SJCRH30 (cell line): ENCODE data around the gene FIBP. TPM values are rescaled to one million over a fixed set of nuclear protein-coding genes. Genes with fewer than 3 reads are reported as not detected.

ENCODE experiments used
- DNase-seq, 2 experiments: peaks; one replicate each; pipeline ENCODE4 v3.0.0-alpha.2; 2015 to 2020
- H3K27ac ChIP-seq: fragments of 250-450 bp; sonication (Bioruptor Pico); 2 replicates; pipeline ENCODE4 v1.5.1; 2020; ENCODE audit warnings: mild to moderate bottlenecking, moderate library complexity
- H3K27me3 ChIP-seq: fragments of 250-450 bp; sonication (Bioruptor Pico); 2 replicates; pipeline ENCODE4 v1.5.1; 2020; ENCODE audit warnings: mild to moderate bottlenecking, moderate library complexity
- H3K36me3 ChIP-seq: fragments of 250-450 bp; sonication (Bioruptor Pico); 2 replicates; pipeline ENCODE4 v1.5.1; 2020; ENCODE audit warnings: mild to moderate bottlenecking, moderate library complexity
- H3K4me1 ChIP-seq: fragments of 250-450 bp; sonication (Bioruptor Pico); 2 replicates; pipeline ENCODE4 v1.5.1; 2020; ENCODE audit warnings: mild to moderate bottlenecking, moderate library complexity
- H3K4me3 ChIP-seq: fragments of 250-450 bp; sonication (Bioruptor Pico); 2 replicates; pipeline ENCODE4 v1.5.1; 2020; ENCODE audit warnings: mild to moderate bottlenecking, moderate library complexity
- H3K9me3 ChIP-seq: fragments of 250-450 bp; sonication (Bioruptor Pico); replicated peaks from 2 replicates; pipeline ENCODE4 v1.5.1; 2020; ENCODE audit warnings: mild to moderate bottlenecking, moderate library complexity
- total RNA-seq: library from RNA; depleted of rRNA; stranded (reverse); fragments of >200 nt; shearing (Covaris generic); gene quantifications from 2 replicates; pipeline ENCODE4 v1.2.3, GENCODE V29; 2014

Gene FIBP
- total RNA-seq, 1 experiment from 2014 or later: 64.3 TPM

DNA sequence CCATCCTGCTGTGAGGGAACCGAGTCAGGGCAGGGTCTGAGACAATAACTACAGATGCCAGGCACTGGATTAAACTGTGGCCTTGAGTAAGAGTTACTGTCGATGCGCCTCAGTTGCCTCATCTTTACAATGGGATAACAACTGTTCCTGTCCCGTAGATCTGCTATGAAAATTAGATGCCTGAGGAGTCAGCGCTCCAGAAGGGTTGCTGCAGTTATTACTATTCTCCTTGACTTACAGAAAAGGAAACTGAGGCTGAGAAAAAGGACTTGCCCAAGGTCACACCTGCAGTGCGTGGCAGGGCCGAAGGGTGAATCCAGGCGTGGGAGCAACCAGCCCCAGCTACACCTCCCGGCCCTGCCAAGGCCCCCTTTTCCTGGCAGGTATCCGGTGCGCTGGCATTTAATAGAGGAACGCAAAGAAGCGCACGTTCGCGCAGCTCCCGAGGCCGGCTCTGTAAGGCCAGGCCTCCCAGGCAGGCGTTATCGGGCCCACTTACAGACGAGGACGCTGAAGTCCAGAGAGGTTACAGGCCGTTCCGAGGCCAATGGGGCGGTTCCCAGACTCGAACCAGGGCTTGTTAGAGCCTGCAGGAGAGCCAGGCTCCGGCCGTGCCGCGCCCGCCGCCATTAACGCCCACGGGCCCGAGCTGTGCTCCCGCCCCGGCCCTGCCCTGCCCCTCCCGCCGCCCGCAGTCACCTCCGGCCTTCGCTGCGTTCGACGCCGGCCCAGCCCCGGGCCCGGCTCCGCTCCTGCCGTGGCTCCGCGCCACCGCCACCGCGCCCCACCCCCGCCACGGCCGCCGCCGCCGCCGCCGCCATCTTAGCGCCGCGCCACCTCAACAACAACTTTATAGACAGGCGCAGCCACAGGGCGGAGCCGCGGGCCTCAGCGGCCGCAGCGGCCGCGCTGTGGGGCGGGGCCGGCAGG, 30.2 kb upstream of the FIBP start, which contains the start of gene C11orf68:
C11orf68 (minus strand) TSS at position 852 of the 930 bp plus-strand sequence; CDS start at position 821, 31 bp downstream.
- Histone ChIP-seq H3K4me3 (peak within 1 kb of the TSS; percentile 87), H3K27me3 (no peaks in the 10 kb centered on the region), H3K36me3 (no peaks in the 10 kb centered on the region), H3K9me3 (no peaks in the 10 kb centered on the region), H3K4me1 (peaks cover 33% of the 10 kb centered on the region), H3K27ac (peak within 1 kb of the TSS; percentile 70)
- peak; percentile 51 to 52 for DNase-seq

DNA sequence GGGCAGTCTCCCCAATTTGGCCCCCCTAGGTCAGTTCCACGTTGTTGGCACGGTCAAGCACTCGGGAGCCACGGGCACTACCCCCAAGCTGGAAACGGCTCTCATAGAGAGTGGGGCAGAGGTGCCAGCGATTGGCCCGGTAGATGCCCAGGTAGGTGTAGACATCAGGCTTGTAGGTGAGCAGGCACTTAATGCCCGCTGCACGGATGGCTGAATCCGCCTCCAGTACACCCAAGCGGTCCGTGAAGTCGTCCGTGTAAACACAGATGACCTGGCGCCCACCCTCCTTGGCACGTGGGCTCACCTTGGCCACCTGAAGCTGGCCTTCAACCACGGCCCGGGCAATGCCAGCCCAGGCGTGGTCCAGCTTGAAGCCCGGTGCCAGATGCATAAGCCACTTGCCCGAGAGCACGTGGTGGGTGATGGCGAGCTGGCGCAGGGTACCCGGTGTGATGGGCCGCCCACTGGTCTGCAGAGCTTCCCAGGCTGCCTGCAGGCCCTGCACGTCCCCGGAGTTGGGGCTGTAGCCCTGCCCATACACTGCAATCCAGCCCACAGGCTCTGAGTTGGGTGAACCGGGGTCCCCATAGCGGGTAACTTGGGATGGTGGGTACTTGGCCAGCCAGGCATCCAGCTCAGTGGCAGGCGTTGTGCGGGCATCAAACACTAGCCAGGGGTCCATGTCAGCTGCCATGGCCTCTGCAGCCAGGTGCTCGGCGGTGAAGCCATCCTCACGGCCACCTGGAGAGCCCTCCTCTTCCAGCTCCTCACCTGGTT, 29.4 kb upstream of the FIBP start:
- H3K4me3 ChIP-seq: peak overlapping the region; percentile 87
- DNase-seq: no peak
- no peaks in the 10 kb centered on the region for H3K9me3 ChIP-seq
- no peaks in the 10 kb centered on the region for H3K36me3 ChIP-seq
- H3K27ac ChIP-seq: no peak overlapping the region
- H3K4me1 ChIP-seq: peaks cover 41% of the 10 kb centered on the region
- H3K27me3 ChIP-seq: no peaks in the 10 kb centered on the region

DNA sequence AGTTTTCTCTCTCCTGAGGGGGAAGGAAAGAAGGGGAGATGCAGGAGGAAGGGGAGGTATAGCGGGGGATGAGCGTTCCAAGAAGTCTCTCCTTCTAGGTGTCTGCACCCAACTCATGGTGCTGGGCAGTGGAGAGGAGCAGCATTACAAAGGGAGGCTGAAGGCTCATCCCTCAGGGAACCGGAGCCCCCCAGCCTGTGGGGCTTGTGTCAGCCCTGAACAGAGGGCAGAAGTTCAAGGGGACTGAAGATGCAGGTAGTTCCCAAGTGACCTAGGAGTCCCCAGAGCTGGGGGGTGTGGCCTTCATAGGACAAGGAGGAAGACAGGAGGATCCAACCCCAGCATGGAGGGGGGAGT, 28.8 kb upstream of the FIBP start:
- Histone ChIP-seq H3K4me3 (no peak overlapping the region), H3K4me1 (peaks cover 47% of the 10 kb centered on the region), H3K9me3 (no peaks in the 10 kb centered on the region), H3K27ac (no peak overlapping the region), H3K36me3 (no peaks in the 10 kb centered on the region), H3K27me3 (no peaks in the 10 kb centered on the region)
- no peak for DNase-seq

DNA sequence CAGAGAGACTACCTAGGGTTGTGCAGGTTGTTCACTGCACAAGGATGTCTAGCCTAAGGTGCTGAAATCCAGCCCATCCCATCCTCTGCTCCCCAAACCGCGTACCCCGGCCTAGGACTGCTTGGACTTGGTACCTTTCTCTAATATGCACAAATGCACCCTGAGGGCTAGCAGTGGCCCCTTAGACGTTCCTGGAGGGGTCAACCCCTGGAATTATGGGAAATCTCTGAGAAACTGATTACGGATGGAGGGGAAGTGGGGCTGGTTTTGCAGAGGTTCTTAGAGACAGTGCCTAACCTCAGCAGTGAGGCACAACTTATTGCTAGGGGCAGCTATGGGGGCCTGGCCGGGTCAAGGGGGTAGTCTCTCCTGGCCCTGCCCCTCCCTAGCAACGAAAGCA, 28.1 kb upstream of the FIBP start:
- H3K9me3 ChIP-seq: no peaks in the 10 kb centered on the region
- H3K27ac ChIP-seq: peak overlapping the region; percentile 71
- no peak for DNase-seq
- H3K4me1 ChIP-seq: peaks cover 53% of the 10 kb centered on the region
- H3K27me3 ChIP-seq: no peaks in the 10 kb centered on the region
- no peak overlapping the region; the same call in 1 of the 2 replicates for H3K4me3 ChIP-seq
- H3K36me3 ChIP-seq: no peaks in the 10 kb centered on the region

DNA sequence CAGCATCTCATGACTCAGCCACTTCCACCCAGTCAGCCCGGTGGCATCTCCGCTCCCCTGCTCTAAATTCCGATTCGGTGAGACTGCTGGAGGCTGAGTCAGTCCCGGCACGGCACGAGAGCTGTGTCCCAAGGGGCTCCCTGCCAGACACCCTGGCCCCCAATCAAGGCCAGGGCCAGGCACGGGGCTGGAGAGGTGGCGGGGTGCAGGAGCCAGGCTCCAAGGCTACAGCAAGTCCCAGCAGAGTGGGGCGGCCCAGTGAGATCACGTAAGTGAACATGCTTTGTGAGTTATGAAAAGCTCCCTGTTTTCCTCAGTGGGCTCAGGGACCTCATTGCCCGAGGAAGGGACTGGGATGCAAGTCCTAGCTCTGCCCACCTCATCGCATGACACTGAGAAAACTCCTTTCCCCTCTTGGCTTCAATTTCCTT, 27.6 kb upstream of the FIBP start:
- H3K27me3 ChIP-seq: no peaks in the 10 kb centered on the region
- peak; percentile 81 to 91 for DNase-seq
- H3K4me1 ChIP-seq: peaks cover 56% of the 10 kb centered on the region
- peak overlapping the region; percentile 71 for H3K27ac ChIP-seq
- no peaks in the 10 kb centered on the region for H3K36me3 ChIP-seq
- peak overlapping the region; percentile 16 for H3K4me3 ChIP-seq
- no peaks in the 10 kb centered on the region for H3K9me3 ChIP-seq

DNA sequence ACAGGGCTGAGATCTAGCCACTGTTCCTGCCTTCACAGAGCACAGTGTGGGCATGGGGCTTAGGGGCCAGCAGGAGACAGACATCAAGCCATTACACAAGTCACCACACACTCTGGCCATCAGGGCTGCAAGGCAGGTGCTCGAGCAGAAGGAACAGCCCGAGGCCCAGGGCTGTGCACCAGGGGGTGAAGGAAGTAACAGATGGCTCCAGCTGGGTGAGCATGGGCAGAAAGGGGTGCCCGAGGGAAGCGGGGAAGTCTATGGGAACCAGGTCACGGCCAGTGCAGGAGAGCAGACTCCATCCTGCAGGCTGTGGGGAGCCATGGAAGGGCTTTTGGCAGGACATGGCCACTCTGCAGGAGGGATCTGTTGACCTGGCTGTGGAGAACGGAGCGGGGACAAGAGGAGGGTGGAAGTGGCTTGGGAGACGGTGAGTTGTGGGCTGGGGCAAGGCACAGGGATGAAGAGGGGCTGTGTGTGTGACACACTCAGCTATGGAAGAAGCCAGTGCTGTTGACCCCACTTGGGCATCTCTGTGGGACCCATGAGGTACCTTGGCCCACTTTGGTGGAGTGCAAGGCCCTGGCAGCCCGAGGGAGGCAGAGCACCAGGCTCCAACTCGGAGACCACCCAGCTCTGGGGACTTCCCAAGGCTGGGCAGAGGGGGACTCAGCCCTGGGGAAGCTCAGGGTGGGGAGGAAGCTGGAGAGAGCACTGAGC, 27.0 kb upstream of the FIBP start:
- Histone ChIP-seq H3K36me3 (no peaks in the 10 kb centered on the region), H3K4me3 (no peak overlapping the region), H3K9me3 (no peaks in the 10 kb centered on the region), H3K4me1 (peaks cover 56% of the 10 kb centered on the region), H3K27me3 (no peaks in the 10 kb centered on the region), H3K27ac (peak overlapping the region; percentile 71)
- DNase-seq: peak; percentile 54 to 63

DNA sequence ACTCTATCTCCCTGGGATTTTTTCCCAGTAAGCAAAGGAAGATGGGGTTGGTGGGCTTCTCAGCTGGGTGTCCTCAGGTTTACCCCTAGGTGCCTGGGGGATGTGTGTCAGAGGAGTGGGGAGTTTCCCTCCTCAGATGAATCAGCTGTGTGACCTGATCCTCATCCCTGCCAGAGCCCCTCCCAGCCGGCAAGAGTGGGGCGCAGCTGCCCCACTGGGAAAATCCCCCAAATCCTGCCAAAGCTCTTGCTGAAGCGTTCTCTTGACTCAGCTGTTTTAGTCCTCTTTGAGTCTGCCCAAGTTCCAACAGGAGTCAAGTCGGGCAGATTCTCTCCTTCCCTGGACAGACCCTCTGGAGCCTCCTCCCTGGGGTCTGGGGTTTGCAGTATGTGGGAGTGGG, 24.6 kb upstream of the FIBP start:
- Histone ChIP-seq H3K27ac (peak overlapping the region; percentile 61), H3K4me1 (peaks cover 55% of the 10 kb centered on the region), H3K9me3 (no peaks in the 10 kb centered on the region), H3K36me3 (no peaks in the 10 kb centered on the region), H3K4me3 (no peak overlapping the region), H3K27me3 (no peaks in the 10 kb centered on the region)
- peak; percentile 76 to 79 for DNase-seq

DNA sequence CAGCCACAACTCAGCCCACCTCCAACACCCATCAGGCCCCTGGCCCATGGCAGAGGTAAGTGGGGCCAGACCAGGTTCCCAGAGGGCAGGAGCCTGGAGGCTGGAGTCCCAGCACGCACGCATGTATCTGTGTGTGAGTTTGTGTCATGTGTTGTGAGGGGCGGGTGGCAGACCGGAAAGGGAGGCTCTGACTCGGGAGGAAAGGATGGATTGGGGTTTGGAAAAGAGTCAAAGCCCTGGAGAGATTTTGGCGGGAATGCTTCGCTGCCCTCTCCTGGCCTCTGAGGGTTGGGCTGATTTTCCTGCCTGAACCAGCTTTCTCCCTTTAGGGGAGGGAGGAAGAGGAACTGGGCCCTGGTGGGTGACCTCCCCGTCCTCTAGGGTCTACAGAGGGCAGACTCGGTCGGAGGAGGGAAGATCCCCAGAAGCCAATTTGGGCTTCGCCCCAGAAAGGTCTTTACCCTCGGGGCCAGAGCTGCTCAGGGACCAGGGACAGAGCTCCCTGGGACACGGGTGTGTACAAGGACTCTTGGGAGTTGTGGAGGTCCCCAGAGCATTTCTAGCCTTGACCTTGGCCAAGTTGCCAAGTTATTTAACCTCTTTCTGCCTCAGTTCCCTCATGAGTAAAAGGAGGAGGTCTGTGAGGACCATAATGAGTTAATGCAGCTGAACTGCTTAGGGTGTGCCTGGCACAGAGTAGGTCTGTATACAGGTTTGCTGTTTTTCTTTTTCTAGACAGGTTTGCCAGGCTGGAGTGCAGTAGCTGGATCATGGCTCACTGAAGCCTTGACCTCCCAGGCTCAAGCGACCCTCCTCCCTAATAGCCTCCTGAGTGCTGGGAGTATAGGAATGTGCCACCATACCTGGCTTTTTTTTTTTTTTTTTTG, 23.7 kb upstream of the FIBP start:
- DNase-seq: peak; percentile 83 to 89
- peaks cover 51% of the 10 kb centered on the region for H3K4me1 ChIP-seq

DNA sequence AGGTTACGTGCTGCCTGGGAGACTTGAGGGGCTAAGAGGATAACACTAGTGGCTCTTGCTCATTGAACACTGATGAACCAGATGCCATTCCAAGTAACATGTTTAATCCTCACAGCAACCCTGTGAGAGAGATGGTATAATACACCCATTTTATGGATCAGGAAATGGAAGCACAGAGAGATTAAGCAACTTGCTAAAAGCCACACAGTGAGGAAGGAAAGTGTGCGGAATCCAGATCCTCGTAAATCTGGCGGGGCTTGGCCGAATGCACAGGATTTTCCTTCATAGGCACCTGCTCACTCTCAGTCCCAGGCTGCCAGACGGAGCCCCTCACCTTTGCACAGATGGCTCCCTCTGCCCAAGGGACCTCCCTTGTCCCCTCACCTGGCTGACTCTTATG, 19.6 kb upstream of the FIBP start:
- H3K27me3 ChIP-seq: no peaks in the 10 kb centered on the region
- H3K4me1 ChIP-seq: peaks cover 29% of the 10 kb centered on the region
- H3K27ac ChIP-seq: no peak overlapping the region
- H3K9me3 ChIP-seq: no peaks in the 10 kb centered on the region
- H3K4me3 ChIP-seq: no peak overlapping the region
- no peak for DNase-seq
- no peaks in the 10 kb centered on the region for H3K36me3 ChIP-seq

More for the DNA sequence above, 23.7 kb upstream of the FIBP start:
- no peaks in the 10 kb centered on the region for H3K27me3 ChIP-seq
- H3K4me3 ChIP-seq: 0 out of 2 replicates have a peak overlapping the region, but pooled peaks have one; percentile 12
- no peaks in the 10 kb centered on the region for H3K36me3 ChIP-seq
- peak overlapping the region; percentile 61 for H3K27ac ChIP-seq
- no peaks in the 10 kb centered on the region for H3K9me3 ChIP-seq

DNA sequence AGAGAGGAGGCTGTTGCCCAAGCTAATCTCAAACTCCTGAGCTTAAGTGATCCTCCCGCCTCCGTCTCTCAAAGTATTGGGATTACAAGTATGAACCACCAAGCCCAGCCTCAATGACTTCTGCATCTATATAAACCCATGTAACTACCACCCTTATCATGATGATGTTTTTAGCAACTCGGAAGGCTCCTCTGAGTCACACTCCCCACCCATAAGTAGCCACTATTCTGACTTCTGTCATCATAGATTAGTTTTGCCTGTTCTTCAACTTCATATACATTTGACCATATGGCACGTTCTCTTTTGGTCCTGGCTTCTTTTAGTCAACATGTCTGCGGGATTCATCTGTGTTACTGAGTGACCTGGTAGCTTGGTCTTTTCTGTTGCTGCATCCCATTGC, 18.3 kb upstream of the FIBP start:
- Histone ChIP-seq H3K36me3 (no peaks in the 10 kb centered on the region), H3K4me1 (peaks cover 29% of the 10 kb centered on the region), H3K27me3 (no peaks in the 10 kb centered on the region), H3K9me3 (no peaks in the 10 kb centered on the region), H3K4me3 (no peak overlapping the region), H3K27ac (no peak overlapping the region)
- DNase-seq: no peak

DNA sequence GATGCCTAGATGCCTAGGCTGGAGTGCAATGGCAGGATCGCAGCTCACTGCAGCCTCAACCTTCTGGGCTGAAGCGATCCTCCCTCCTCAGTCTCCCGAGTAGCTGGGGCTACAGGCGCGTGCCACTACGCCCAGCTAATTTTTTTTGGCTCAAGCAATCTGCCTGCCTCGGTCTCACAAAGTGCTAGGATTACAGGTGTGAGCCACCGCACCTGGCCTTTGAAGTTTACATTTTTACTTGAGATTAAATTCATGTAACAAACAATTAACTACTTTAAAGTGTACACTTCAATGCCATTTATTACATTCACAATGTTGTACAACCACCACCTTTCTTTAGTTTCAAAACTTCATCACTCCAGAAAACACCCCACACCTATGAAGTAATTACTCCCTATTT, 15.4 kb upstream of the FIBP start:
- no peak overlapping the region for H3K4me3 ChIP-seq
- H3K9me3 ChIP-seq: no peaks in the 10 kb centered on the region
- H3K36me3 ChIP-seq: no peaks in the 10 kb centered on the region
- peaks cover 4% of the 10 kb centered on the region; the same call in 1 of the 2 replicates for H3K27me3 ChIP-seq
- DNase-seq: no peak
- peaks cover 27% of the 10 kb centered on the region for H3K4me1 ChIP-seq
- H3K27ac ChIP-seq: peak overlapping the region; percentile 68

DNA sequence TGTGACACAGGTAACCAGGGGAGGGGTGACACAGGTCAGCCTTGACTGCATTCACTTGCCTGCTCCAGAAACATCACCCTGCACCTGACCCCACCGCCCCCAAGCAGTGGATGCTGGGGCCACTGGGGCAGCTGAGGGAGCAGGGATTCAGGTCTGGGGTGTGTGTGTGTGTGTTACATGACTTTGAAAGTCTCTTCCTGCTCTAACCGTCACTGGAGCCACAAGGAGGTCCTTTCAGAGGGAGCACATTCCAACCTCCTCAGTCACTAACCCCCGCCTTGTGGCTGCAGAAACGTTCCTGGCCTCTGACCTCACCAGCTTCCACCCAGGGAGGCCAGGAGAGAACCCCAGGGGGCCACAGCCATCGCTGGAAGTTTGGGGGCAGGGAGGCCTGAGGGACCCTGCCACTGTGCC, 14.8 kb upstream of the FIBP start:
- Histone ChIP-seq H3K27me3 (peaks cover 4% of the 10 kb centered on the region; the same call in 1 of the 2 replicates), H3K9me3 (no peaks in the 10 kb centered on the region), H3K4me3 (no peak overlapping the region), H3K4me1 (peaks cover 31% of the 10 kb centered on the region), H3K36me3 (no peaks in the 10 kb centered on the region), H3K27ac (peak overlapping the region; percentile 68)
- DNase-seq: peak; percentile 69 to 79

DNA sequence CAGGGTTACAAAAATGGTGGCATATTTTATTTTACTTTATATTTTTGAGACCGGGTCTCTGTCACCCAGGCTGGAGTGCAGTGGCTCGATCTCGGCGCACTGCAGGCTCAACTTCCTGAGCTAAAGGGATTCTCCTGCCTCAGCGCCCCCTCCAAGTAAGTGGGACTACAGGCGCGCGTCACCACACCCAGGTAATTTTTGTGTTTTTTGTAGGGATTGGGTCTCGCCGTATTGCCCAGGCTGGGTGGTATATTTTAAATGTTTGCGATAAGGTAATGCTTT, 12.6 kb upstream of the FIBP start:
- H3K27ac ChIP-seq: no peak overlapping the region
- no peak overlapping the region for H3K4me3 ChIP-seq
- H3K36me3 ChIP-seq: no peaks in the 10 kb centered on the region
- H3K27me3 ChIP-seq: peaks cover 4% of the 10 kb centered on the region; the same call in 1 of the 2 replicates
- no peaks in the 10 kb centered on the region for H3K9me3 ChIP-seq
- peaks cover 36% of the 10 kb centered on the region for H3K4me1 ChIP-seq
- DNase-seq: no peak
